HFFc6 (cell line): ENCODE measurements around the gene KMT5C. TPM values are rescaled to one million over a fixed set of nuclear protein-coding genes. Genes with fewer than 3 reads are reported as not detected.

Experiments used
- DNase-seq: peaks from one replicate; pipeline ENCODE4 v3.0.0-alpha.2; 2018
- H3K27ac Mint-ChIP-seq: 2 replicates; pipeline ENCODE4 v1.8.0; 2020; ENCODE audit warnings: mild to moderate bottlenecking, mixed read lengths
- H3K27me3 Mint-ChIP-seq: 2 replicates; pipeline ENCODE4 v1.8.0; 2021; ENCODE audit warnings: mild to moderate bottlenecking, moderate library complexity, mixed read lengths; ENCODE audit not compliant: insufficient read depth
- H3K36me3 Mint-ChIP-seq: 2 replicates; pipeline ENCODE4 v1.8.0; 2021; ENCODE audit warnings: low read depth, mixed read lengths
- H3K4me1 Mint-ChIP-seq: 2 replicates; pipeline ENCODE4 v1.8.0; 2020; ENCODE audit warnings: low read depth, mixed read lengths
- H3K4me3 Mint-ChIP-seq: 2 replicates; pipeline ENCODE4 v1.8.0; 2020; ENCODE audit warnings: mild to moderate bottlenecking, moderate library complexity, mixed read lengths
- H3K9me3 Mint-ChIP-seq: 2 replicates; pipeline ENCODE4 v1.8.0; 2020; ENCODE audit warnings: mild to moderate bottlenecking, mixed read lengths
- total RNA-seq, 6 experiments: library from RNA; stranded (reverse); fragmentation: NEBNext Ultra II Directional; extraction: Animal tissue kit (Norgen Biotek cat#: 25700); gene quantifications; 2 replicates in 1 of 6; 3 replicates in 5 of 6; pipeline ENCODE4 v1.2.3, GENCODE V29; 2021
- TF ChIP-seq, protein P1 (sequence below): fragments of 200-600 bp; sonication (generic); IDR thresholded peaks from 2 replicates; pipeline ENCODE4 v1.5.0; 2021; ENCODE audit warnings: antibody characterized with exemption, mild to moderate bottlenecking

Gene KMT5C
- total RNA-seq, 6 experiments from 2014 or later, result 3.8 to 6.2 (median 4.4) TPM

DNA sequence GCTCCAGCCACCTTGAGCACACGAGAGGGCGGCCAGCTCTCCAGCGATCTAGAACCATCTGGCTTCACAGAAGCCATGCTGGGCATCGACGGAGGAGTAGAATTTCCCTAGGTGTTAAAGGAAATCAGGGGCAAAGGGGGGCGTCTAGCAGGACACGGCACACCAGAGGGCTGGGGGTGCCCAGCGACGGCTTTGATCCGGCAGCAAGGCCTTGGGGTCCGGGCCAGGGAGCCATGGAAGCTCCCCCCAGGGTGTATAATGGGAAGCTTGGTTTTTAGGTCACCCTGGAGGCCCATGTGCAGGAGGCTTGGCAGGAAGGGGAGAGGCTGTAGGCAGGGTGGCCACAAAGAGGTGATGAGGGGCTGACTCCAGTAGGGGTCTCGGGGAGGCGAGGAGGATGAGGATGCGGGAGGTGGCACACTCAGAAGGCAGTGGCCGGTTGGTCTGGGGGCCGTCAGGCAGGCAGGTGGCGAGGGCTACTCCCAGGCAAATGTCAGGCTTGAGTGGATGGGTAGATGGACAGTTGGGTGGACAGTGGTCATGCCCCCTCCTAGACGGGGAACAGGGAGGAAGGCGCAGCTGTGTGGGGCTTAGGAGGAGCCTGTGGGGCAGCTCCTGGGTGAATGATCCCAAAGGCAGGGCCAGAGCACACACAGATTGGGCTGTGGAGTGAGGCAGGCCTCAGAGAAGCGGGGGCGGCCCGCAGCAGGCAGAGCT is 5.6 kb downstream of the KMT5C start:
- no peak overlapping the region for H3K4me3 Mint-ChIP-seq
- H3K27ac Mint-ChIP-seq, result no peak overlapping the region
- H3K36me3 Mint-ChIP-seq, result no peaks in the 10 kb centered on the region; the same call in 1 of the 2 replicates
- no peaks in the 10 kb centered on the region for H3K9me3 Mint-ChIP-seq
- DNase-seq, result no peak
- H3K4me1 Mint-ChIP-seq, result peaks cover 23% of the 10 kb centered on the region
- TF ChIP-seq, protein P1, sequence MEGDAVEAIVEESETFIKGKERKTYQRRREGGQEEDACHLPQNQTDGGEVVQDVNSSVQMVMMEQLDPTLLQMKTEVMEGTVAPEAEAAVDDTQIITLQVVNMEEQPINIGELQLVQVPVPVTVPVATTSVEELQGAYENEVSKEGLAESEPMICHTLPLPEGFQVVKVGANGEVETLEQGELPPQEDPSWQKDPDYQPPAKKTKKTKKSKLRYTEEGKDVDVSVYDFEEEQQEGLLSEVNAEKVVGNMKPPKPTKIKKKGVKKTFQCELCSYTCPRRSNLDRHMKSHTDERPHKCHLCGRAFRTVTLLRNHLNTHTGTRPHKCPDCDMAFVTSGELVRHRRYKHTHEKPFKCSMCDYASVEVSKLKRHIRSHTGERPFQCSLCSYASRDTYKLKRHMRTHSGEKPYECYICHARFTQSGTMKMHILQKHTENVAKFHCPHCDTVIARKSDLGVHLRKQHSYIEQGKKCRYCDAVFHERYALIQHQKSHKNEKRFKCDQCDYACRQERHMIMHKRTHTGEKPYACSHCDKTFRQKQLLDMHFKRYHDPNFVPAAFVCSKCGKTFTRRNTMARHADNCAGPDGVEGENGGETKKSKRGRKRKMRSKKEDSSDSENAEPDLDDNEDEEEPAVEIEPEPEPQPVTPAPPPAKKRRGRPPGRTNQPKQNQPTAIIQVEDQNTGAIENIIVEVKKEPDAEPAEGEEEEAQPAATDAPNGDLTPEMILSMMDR, result no peak
- no peaks in the 10 kb centered on the region for H3K27me3 Mint-ChIP-seq

DNA sequence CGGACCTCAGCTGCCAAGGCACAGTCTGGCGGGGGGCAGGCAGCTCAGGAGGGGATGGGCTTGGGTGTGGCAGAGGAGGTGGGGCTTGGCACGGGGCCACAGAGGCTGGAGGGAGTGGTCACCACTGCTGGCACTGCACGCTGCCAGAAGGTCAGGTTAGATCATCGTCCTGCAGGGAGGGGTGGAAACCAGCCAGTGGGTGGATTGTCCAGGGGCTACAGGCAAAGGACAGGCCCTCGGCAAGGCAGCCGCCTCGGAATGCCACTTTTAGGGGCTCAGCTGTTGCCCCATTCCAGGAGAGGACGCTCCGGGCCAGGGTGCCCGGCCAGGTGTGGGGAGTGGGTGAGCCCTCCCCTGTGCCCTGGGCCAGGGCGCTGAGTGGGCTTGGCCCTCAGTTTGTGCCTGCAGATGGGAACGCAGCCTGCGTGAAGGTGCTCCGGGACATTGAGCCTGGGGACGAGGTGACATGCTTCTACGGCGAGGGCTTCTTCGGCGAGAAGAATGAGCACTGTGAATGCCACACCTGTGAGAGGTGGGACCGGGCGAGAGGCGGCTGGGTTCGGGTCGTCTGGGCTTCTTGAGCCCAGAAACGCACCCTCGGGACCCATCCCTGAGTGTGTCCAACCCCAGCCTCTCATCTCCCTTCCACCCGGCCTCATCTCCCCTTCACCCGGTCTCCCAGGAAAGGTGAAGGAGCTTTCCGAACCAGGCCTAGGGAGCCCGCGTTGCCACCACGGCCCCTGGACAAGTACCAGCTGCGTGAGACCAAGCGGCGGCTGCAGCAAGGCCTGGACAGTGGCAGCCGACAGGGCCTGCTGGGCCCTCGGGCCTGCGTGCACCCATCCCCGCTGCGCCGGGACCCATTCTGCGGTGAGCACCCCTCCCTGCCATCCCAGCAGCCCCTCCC is 6.4 kb downstream of the KMT5C start:
- Mint-ChIP-seq H3K4me3 (no peak overlapping the region), H3K36me3 (no peaks in the 10 kb centered on the region; the same call in 1 of the 2 replicates), H3K9me3 (no peaks in the 10 kb centered on the region), H3K27ac (no peak overlapping the region), H3K27me3 (no peaks in the 10 kb centered on the region), H3K4me1 (peaks cover 17% of the 10 kb centered on the region)
- TF ChIP-seq, protein P1, result no peak
- no peak for DNase-seq

DNA sequence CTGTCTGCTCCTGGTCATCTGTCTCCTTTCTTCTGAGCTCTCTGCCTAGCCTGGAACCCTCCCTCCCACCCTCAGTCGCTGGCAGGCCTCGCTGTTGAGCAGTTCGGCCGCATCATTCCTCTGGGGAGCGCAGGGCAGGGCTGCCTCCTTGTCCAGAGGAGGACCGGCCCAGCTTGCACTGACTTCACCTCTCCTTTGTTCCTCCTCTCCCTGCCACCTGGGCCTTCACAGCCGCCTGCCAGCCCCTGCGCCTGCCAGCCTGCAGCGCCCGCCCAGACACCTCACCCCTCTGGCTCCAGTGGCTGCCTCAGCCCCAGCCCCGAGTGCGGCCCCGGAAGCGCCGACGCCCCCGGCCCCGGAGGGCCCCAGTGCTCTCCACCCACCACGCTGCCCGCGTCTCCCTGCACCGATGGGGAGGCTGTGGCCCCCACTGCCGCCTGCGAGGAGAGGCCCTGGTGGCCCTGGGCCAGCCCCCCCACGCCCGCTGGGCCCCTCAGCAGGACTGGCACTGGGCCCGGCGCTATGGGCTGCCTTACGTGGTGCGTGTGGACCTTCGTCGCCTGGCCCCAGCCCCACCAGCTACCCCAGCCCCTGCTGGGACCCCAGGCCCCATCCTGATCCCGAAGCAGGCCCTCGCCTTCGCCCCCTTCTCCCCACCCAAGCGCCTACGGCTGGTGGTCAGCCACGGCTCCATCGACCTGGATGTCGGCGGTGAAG is 7.2 kb downstream of the KMT5C start:
- H3K27ac Mint-ChIP-seq, result no peak overlapping the region
- no peaks in the 10 kb centered on the region for H3K9me3 Mint-ChIP-seq
- TF ChIP-seq, protein P1, result no peak
- H3K36me3 Mint-ChIP-seq, result no peaks in the 10 kb centered on the region; the same call in 1 of the 2 replicates
- peaks cover 11% of the 10 kb centered on the region for H3K4me1 Mint-ChIP-seq
- H3K4me3 Mint-ChIP-seq, result no peak overlapping the region
- no peak for DNase-seq
- H3K27me3 Mint-ChIP-seq, result peaks cover 6% of the 10 kb centered on the region

DNA sequence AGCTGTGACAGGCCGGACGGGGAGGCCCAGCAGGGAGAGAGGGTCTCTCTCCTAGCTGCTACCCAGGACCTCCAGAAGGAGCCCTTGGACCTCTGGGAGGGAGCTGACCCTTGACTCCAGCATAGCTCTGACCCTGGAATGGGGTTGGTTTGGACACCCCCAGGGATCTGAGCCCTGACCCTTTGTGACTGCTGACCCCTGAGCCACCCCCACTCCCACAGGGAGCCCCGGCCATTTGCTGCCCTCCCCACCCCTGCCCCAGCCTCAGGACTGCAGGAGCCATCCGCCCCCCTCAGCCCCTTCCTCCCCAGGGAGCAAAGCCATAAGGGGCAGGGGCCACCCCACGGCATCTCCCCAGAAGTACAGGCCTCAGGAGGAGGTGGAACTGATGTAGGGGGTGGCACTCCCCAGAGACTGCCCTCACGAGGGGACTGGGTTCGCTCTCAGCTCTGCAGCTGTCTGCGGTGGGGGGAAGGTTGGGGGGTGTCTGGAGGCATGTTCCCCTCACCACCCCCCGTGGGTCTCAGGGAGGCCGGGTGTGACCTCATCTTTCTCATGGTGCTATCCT is 7.8 kb downstream of the KMT5C start:
- H3K9me3 Mint-ChIP-seq, result no peaks in the 10 kb centered on the region
- no peak overlapping the region for H3K4me3 Mint-ChIP-seq
- TF ChIP-seq, protein P1, result no peak
- H3K27ac Mint-ChIP-seq, result no peak overlapping the region
- H3K36me3 Mint-ChIP-seq, result no peaks in the 10 kb centered on the region; the same call in 1 of the 2 replicates
- DNase-seq, result no peak
- peaks cover 8% of the 10 kb centered on the region for H3K27me3 Mint-ChIP-seq
- H3K4me1 Mint-ChIP-seq, result peaks cover 11% of the 10 kb centered on the region

DNA sequence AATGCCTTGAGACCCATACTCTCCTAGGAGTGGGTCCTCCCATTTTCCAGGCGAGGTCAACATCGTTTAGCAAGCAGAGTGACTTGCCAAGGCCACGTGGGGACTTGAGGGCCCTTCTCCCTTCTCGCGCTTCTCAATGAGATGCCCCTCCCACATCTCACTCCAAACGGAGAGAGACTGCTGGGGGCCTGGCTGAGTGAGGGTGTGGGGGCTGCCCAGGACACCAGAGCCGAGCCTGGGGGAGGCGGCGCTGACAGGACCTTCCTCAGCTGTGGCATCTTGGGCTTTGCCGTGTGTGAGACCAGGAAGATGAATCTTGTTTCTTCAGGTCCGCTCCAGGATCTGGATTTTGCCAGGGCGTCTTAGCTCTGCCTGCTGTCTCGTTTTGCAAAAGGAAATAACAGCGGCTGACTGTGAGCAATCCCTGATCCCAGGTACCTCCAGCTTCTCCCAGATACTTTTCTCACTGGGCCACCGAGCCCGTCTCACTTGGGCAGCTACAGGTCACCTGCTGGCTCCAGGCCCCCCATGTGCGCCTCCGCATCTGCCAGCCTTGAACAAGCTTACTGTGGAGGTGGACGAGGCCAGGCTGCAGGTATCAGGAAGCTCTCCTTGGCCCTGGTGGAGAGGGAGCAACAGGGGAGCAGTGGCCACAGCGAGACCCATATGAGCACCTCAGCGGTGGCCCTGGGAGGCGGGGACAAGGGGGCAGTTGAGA is 8.8 kb downstream of the KMT5C start:
- Mint-ChIP-seq H3K4me3 (no peak overlapping the region), H3K4me1 (peaks cover 11% of the 10 kb centered on the region), H3K36me3 (no peaks in the 10 kb centered on the region; the same call in 1 of the 2 replicates), H3K27me3 (peaks cover 12% of the 10 kb centered on the region), H3K27ac (no peak overlapping the region), H3K9me3 (no peaks in the 10 kb centered on the region)
- TF ChIP-seq, protein P1, result no peak
- no peak for DNase-seq
